ENCODE data around the gene MSRB3. TPM values are rescaled to one million over a fixed set of nuclear protein-coding genes. Genes with fewer than 3 reads are reported as not detected.

Gene MSRB3
- total and polyA plus RNA-seq, 2 donors (not counting 1 experiment from before 2014, with no cell fraction given): 46.9 to 105 TPM

- Histone ChIP-seq H3K4me2 (ENCODE audit: extremely low read depth, insufficient read depth, low read length) (no peak overlapping the region), H3K27ac (ENCODE audit: insufficient read depth, low read length) (no peak overlapping the region), H3K9ac (ENCODE audit: insufficient read depth, low read length) (no peak overlapping the region), H3K79me2 (ENCODE audit: control insufficient read depth, insufficient read depth, low read length) (no peaks in the 10 kb centered on the region), H2AFZ (ENCODE audit: low read length) (no peak overlapping the region), H3K9me3 (ENCODE audit: control insufficient read depth, insufficient read depth, low read depth, low read length) (no peaks in the 10 kb centered on the region), H4K20me1 (ENCODE audit: control insufficient read depth, extremely low read depth, insufficient read depth, low read length) (no peaks in the 10 kb centered on the region), H3K36me3 (ENCODE audit: control insufficient read depth, insufficient read depth, low read length) (no peaks in the 10 kb centered on the region), H3K27me3 (ENCODE audit: control insufficient read depth, insufficient read depth, low read length) (no peaks in the 10 kb centered on the region), H3K4me3 (replicated peaks in 1 of 4; ENCODE audit: control extremely low read depth in 1 of 4, insufficient read depth in 1 of 4, low read depth in 3 of 4, low read length in 4 of 4) (no peak overlapping the region), H3K4me1 (ENCODE audit: control insufficient read depth, extremely low read depth, insufficient read depth, low read length) (peaks cover 10% of the 10 kb centered on the region)
- TF ChIP-seq EZH2 (IDR thresholded peaks at IDR 0.05; ENCODE audit: low read length, missing control alignments) (no peak), CTCF (conservative IDR thresholded peaks at IDR 0.05 in 1 of 2, IDR thresholded peaks at IDR 0.05 in 1 of 2; ENCODE audit: low read depth in 1 of 2, low read length in 2 of 2) (no peak)
- no peak for DNase-seq (ENCODE audit: low read depth in 2 of 2)
Observed at GRCh38 chr12:65504417-65504816, 225.9 kb downstream of the MSRB3 start.

- H3K4me3 ChIP-seq (replicated peaks in 1 of 4; ENCODE audit: control extremely low read depth in 1 of 4, insufficient read depth in 1 of 4, low read depth in 3 of 4, low read length in 4 of 4): no peak overlapping the region
- H2AFZ ChIP-seq (ENCODE audit: low read length): no peak overlapping the region
- no peak overlapping the region for H3K9ac ChIP-seq (ENCODE audit: insufficient read depth, low read length)
- DNase-seq (ENCODE audit: low read depth in 2 of 2): no peak
- H3K4me1 ChIP-seq (ENCODE audit: control insufficient read depth, extremely low read depth, insufficient read depth, low read length): peaks cover 11% of the 10 kb centered on the region
- no peak for TF ChIP-seq EZH2 (IDR thresholded peaks at IDR 0.05; ENCODE audit: low read length, missing control alignments)
- no peak for TF ChIP-seq CTCF (conservative IDR thresholded peaks at IDR 0.05 in 1 of 2, IDR thresholded peaks at IDR 0.05 in 1 of 2; ENCODE audit: low read depth in 1 of 2, low read length in 2 of 2)
- H3K9me3 ChIP-seq (ENCODE audit: control insufficient read depth, insufficient read depth, low read depth, low read length): no peaks in the 10 kb centered on the region
- no peak overlapping the region for H3K4me2 ChIP-seq (ENCODE audit: extremely low read depth, insufficient read depth, low read length)
- H3K27ac ChIP-seq (ENCODE audit: insufficient read depth, low read length): no peak overlapping the region
- H3K36me3 ChIP-seq (ENCODE audit: control insufficient read depth, insufficient read depth, low read length): no peaks in the 10 kb centered on the region
- no peaks in the 10 kb centered on the region for H3K79me2 ChIP-seq (ENCODE audit: control insufficient read depth, insufficient read depth, low read length)
- H4K20me1 ChIP-seq (ENCODE audit: control insufficient read depth, extremely low read depth, insufficient read depth, low read length): no peaks in the 10 kb centered on the region
- H3K27me3 ChIP-seq (ENCODE audit: control insufficient read depth, insufficient read depth, low read length): no peaks in the 10 kb centered on the region
Observed at GRCh38 chr12:65505386-65506121, 227.1 kb downstream of the MSRB3 start.

GRCh38 chr12:65508276-65509035 lies 230.0 kb downstream of the MSRB3 start:
- no peak for DNase-seq (ENCODE audit: low read depth in 2 of 2)

More at GRCh38 chr12:65508276-65509035, 230.0 kb downstream of the MSRB3 start:
- H3K4me1 ChIP-seq (ENCODE audit: control insufficient read depth, extremely low read depth, insufficient read depth, low read length): peaks cover 4% of the 10 kb centered on the region
- no peaks in the 10 kb centered on the region for H4K20me1 ChIP-seq (ENCODE audit: control insufficient read depth, extremely low read depth, insufficient read depth, low read length)
- H3K4me2 ChIP-seq (ENCODE audit: extremely low read depth, insufficient read depth, low read length): no peak overlapping the region
- no peak overlapping the region for H2AFZ ChIP-seq (ENCODE audit: low read length)
- H3K79me2 ChIP-seq (ENCODE audit: control insufficient read depth, insufficient read depth, low read length): no peaks in the 10 kb centered on the region
- H3K27ac ChIP-seq (ENCODE audit: insufficient read depth, low read length): no peak overlapping the region
- no peaks in the 10 kb centered on the region for H3K27me3 ChIP-seq (ENCODE audit: control insufficient read depth, insufficient read depth, low read length)
- H3K9ac ChIP-seq (ENCODE audit: insufficient read depth, low read length): no peak overlapping the region
- H3K36me3 ChIP-seq (ENCODE audit: control insufficient read depth, insufficient read depth, low read length): no peaks in the 10 kb centered on the region
- H3K9me3 ChIP-seq (ENCODE audit: control insufficient read depth, insufficient read depth, low read depth, low read length): no peaks in the 10 kb centered on the region
- H3K4me3 ChIP-seq (replicated peaks in 1 of 4; ENCODE audit: control extremely low read depth in 1 of 4, insufficient read depth in 1 of 4, low read depth in 3 of 4, low read length in 4 of 4): no peak overlapping the region
- no peak for TF ChIP-seq EZH2 (IDR thresholded peaks at IDR 0.05; ENCODE audit: low read length, missing control alignments)
